NCI-H1092 (cell line): ENCODE data around the gene OR4C6.
A peak's percentile ranks its signal among the peaks of the same experiment; 100 is the strongest.

ENCODE experiments used
- DNase-seq: peaks from one replicate; lab custom pipeline; 2025; lab: John Stamatoyannopoulos, UW

Gene OR4C6

DNA sequence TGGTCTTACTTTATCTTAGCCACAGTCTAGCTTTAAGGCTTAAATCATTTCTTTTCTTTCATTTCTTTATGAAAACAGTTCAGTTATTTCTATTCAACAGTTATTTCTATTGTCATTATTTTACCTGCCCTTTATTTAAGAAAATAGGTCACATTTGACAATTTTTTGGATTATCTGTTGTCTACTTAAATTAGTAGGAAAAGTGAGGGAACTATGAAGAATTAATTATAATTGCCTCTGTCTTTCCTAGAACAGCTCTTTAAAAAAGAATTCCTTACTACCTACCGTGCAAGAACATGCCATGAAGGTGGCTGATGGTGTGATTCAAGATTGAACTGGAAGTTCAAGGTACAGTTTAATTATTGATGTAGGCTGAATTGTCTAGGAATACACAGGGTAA, at the start of gene OR4C6:
TSS of gene OR4C6 (plus strand) at position 301 of the 400 bp plus-strand sequence. CDS start 2,966 bp downstream, outside the sequence.
- DNase-seq: no peak

DNA sequence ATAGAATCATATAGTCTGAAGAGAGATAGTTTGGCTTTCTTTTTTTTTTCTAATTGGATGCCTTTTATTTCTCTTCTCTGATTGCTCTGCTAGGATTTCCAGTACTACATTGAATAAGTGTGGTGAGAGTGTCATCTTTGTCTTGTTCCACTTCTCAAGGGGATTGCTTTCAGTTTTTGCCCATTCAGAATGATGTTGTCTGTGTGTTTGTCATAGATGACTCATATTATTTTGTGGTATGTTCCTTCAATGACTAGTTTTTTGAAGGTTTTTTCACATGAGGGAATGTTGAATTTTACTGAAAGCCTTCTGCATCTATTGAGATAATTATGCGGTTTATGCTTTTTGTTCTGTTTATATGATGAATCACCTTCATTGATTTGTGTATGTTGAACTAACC, 37.5 kb upstream of the OR4C6 start:
- DNase-seq: no peak

DNA sequence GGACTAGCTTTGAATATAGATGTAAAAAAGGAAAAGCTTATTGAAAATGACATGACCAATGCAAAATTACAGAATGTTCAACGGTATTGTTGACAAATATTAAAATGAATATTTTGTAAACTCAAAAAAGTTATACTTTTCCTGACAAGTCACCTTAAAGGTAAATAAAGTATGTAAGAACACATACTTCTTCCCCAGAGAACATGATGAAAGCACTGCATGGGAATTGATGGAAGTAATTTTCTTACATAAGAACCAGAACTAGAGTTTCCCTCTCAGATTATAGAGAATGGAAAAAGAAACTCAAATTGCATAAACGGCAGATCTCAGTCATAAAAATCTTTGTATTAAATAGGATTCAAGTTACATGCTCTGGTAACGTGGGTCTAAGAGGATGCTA, 27.2 kb upstream of the OR4C6 start, which contains the start of gene OR4P4:
TSS of gene OR4P4 (plus strand) at position 301 of the 400 bp plus-strand sequence.
- DNase-seq: no peak

DNA sequence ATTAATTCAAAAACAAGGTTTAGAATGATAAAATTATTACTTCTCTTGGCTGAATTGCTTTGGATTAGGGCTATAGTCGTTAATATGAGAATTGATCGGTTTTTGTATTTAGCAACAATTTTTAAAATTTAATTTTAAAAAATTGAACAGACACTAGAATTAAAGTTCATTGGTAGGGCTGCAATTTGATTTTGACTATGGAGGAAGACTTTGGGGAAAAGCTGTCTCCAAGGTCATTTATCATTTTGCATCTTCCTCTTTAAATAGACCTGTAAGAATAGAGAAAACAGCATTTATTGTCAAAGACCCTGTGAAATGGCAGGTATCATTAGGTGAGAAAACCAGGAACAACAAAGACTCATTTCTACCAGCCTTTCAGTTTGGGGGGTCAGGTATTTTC, 14.0 kb upstream of the OR4C6 start, which contains the start of gene OR4S2:
TSS of gene OR4S2 (plus strand) at position 301 of the 400 bp plus-strand sequence. CDS start 2,577 bp downstream, outside the sequence.
- DNase-seq: no peak

DNA sequence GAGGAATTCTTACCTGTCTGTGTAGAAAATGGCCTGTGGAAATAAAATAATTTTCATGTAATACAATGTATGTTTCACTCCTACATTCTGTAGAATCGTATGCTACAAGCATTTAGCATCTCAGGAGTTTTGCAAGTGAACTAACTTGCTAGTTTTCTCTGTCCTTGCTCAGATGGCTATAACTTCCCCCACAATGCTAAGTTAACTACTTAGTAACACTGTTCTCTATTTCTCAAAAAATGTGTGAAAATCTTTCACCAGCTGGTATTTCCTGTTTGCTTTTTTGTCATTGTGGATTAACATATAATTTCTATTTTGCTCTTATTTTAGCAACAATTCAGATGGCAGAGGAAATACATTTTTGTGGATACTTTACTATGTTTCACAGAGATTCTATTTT, 9.4 kb upstream of the OR4C6 start:
- DNase-seq: no peak

DNA sequence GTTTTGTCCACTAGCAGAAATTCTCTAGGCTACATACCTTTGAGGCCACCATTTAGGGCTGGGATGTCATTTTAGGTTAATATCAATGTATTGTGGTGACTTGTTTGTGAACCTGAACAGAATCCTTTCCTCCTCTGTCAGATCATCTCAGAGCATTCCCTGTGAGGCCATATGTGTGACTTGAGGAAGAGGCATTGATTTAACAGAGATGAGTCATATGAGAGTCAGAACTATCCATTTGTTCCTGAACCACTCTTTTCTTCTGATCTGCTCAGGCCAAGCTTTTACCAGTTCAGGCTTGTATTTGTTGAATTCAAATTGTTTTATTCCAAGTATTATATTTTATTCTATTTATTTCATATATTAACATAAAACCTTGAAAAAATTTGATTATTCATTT, 6.9 kb upstream of the OR4C6 start:
- no peak for DNase-seq

DNA sequence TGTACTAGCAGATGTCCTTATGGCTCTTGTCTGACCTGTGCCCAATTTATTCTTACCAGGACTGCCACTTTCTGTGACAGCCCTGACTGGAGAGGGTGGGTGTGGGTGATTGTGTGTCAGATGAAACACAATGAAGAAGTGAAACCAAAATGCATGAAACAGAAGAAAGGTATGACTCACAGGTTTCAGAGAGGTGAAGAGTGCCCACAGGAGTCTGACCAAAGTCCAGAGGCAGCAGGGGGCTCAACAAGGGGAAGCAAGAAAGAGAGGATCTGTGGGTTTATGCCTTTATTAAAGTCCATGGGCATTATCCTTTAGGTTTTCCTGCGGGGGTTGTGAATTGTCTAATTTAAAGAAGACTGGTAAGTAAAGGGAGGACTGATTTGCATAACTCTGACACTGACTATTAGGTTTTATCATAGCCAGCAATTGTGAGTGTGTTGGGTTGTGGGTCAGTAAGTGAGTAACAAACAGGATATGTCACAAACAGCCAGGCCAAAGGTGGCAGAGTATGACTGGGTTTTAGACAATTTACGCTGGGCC, 3.9 kb upstream of the OR4C6 start:
- DNase-seq: no peak

DNA sequence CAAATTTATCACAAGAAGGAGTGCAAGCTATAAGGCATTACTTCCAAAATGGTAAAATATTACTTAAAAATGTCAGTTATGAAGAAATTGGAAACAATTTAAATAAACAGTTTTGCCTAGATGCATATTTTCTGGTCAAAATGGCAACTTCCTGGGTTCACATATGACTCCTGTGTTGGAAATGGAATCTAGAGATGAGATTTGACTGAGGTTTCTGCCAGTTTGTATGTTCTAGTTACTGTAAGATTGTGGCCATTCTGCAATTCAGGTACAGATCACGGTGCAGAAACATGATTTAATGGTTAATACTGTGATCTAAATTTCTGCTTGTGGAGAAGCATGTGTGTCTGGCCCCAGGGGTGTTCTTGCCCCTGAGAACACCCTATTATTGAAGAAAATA, 3.4 kb upstream of the OR4C6 start:
- DNase-seq: no peak

DNA sequence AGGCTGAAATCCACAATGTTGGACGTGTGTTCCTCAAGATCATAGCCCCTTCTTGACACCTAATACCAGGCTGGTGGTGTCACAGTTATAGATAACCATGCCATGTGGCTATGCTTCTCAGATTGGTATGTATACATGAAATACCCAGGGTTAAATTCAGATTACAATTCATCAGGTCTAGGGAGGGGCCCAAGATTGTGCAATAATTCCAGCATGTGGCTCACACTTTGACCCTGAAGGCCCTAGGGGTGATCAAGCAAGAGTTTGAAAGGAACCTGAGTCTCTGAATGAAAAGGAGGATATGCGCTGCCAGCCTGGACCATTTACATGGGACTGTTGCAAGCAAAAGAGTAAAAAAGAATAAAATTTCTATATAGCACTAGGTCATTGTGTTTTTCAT, 7.4 kb downstream of the OR4C6 start:
- DNase-seq: no peak

DNA sequence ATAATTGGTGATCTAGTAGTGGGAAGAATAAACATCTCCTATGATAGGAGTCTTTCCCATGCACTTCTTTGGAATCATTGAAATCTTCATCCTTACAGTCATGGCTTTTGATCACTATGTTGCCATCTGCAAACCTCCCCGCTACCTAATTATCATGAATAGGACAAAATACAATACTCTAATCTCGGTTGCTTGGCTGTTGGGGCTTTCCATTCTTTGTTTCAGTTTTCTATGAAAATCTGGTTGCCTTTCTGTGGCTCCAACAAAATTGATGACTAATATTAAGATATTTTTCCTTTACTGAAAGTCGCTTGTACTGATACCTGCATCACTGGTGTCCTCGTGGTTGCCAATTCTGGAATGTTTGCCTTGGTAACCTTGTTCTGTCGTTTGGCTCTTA, 11.9 kb downstream of the OR4C6 start:
- DNase-seq: no peak

DNA sequence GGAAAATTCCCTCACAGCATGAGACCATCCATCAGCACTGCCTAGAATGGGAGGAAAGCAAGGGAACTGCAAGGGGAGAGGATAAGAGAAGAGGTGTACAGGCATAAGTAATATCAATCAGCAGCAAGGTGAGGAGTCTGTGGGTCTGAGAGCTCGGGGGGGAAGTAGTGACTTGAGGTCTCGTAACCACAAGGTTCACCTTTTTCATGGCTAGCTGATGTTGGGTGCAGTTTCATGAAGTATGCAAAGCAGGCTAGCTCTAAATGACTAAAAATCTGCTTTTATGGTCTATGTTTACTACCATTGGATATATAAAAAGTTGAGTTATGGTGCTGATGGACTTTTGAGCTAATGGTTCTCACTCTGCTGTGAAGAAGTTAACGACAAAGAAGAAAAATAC, 35.8 kb downstream of the OR4C6 start:
- DNase-seq: no peak

DNA sequence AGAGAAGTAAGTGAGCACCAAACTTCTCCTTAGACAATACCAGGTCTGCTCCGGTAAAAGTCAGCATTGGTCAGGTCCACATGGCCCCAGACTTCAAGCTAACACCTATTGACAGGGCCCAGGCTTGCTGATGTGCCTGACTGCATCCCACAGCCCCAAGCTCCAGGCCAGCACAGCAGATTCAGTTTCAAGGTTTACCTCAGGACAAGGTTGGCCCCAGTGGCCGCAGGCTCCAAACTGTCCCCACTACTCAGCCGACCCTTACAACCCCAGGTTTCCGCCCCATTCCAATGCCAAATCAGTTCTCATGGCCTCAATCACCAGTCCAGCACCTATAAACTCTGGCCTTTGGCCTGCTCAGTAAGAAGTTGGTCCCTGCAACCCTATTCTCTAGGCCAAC, 39.4 kb downstream of the OR4C6 start:
- no peak for DNase-seq

DNA sequence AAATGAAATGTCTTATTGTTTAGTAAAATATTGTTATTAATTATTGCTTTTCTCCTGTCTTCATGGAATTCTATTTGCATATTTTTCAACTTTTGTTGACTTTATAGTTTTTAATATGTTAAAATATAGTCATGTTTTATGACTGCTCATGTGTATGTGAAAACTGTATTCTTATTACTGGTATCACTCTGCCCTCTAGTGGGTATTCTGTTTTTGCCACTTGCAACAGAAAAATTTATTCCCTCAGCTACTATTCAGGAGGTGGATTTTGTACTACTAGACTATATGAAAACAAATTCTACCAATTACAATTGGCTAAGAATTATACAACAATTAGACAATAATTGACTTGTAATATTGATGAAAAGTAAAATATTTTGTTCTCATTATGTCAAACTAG, 45.0 kb downstream of the OR4C6 start:
- DNase-seq: peak; percentile 1

DNA sequence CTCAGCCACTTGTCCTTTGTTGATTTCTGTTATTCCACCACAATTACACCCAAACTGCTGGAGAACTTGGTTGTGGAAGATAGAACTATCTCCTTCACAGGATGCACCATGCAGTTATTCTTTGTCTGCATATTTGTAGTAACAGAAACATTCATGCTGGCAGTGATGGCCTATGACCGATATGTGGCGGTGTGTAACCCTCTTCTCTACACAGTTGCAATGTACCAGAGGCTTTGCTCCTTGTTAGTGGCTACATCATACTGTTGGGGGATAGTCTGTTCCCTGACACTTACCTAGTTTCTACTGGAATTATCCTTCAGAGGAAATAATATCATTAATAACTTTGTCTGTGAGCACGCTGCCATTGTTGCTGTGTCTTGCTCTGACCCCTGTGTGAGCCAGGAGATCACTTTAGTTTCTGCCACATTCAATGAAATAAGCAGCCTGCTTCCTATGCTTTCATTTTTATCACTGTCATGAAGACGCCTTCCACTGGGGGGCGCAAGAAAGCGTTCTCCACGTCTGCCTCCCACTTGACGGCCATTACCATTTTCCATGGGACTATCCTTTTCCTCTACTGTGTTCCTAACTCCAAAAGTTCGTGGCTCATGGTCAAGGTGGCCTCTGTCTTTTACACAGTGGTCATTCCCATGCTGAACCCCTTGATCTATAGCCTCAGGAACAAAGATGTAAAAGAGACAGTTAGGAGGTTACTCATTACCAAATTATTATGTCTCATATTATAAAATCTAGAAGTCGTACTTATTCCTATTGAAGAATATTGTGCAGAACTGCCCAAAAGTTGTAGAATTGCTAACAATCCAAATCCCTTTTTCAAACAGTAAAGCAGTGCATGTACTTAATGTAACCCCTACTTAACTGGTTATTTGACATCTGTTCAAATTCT, 53.2 kb downstream of the OR4C6 start:
- DNase-seq: no peak
